Limb (tissue), 2 donors: ENCODE data around the gene TSR3.

Source experiments
- DNase-seq, 2 donors: peaks; one replicate each; pipeline ENCODE4 v3.0.0-alpha.2; 2016; ENCODE audit errors: extremely low spot score in 2 of 2

The TSR3 gene

GRCh38 chr16:1309888-1310831, 41.5 kb downstream of the TSR3 start:
- peak in 1 of 2 donors; percentile 46 for DNase-seq

GRCh38 chr16:1308977-1309885, 42.4 kb downstream of the TSR3 start, which contains the start of gene UBE2I:
TSS of gene UBE2I (plus strand) at chr16:1309636. CDS start at chr16:1314031, 4,395 bp downstream.
- peak; percentile 95 to 100 for DNase-seq

- no peak for DNase-seq
These were observed 43.4 kb downstream of the TSR3 start for GRCh38 chr16:1308036-1308976.

- no peak for DNase-seq
These were observed 45.3 kb downstream of the TSR3 start for GRCh38 chr16:1306334-1306733.

GRCh38 chr16:1305823-1306222, 45.9 kb downstream of the TSR3 start:
- DNase-seq, result no peak

GRCh38 chr16:1301562-1301961, 50.1 kb downstream of the TSR3 start:
- DNase-seq, result no peak

GRCh38 chr16:1300664-1301476, 50.8 kb downstream of the TSR3 start:
- DNase-seq, result peak in 1 of 2 donors; percentile 72

- no peak for DNase-seq
These were observed 51.8 kb downstream of the TSR3 start for GRCh38 chr16:1299868-1300203.
